GM19397 (cell line): Measurements from ENCODE around the gene KRTCAP2.
"Not testable (repeated sequence)": the region's sequence is repeated elsewhere in the genome, so short reads cannot be mapped to it uniquely, and the experiment has no call there.

Source experiments
- ATAC-seq: cut with Tn5 transposase; IDR thresholded peaks from one replicate; pipeline ENCODE4 v1.9.1; 2021; ENCODE audit warnings: mild to moderate bottlenecking, moderate library complexity; ENCODE audit not compliant: unreplicated experiment

The KRTCAP2 gene

GRCh38 chr1:155172732-155173477, at the start of gene KRTCAP2:
TSS of gene KRTCAP2 (minus strand) at chr1:155173304. CDS start at chr1:155173224, 80 bp downstream.
- peak; percentile 78 for ATAC-seq

GRCh38 chr1:155220211-155220965, 47.3 kb upstream of the KRTCAP2 start:
- ATAC-seq: not testable (repeated sequence)

- no peak for ATAC-seq
These were observed 46.5 kb upstream of the KRTCAP2 start for GRCh38 chr1:155219592-155220031.

- ATAC-seq: no peak
These were observed 45.9 kb upstream of the KRTCAP2 start for GRCh38 chr1:155218854-155219591.

- ATAC-seq: not testable (repeated sequence)
These were observed 41.6 kb upstream of the KRTCAP2 start for GRCh38 chr1:155214702-155215101.

- ATAC-seq: not testable (repeated sequence)
These were observed 38.9 kb upstream of the KRTCAP2 start for GRCh38 chr1:155212051-155212440.

- ATAC-seq: not testable (repeated sequence)
These were observed 38.4 kb upstream of the KRTCAP2 start for GRCh38 chr1:155211381-155212050.

GRCh38 chr1:155210314-155211104, 37.4 kb upstream of the KRTCAP2 start:
- no peak for ATAC-seq

- no peak for ATAC-seq
These were observed 36.2 kb upstream of the KRTCAP2 start for GRCh38 chr1:155209312-155209721.

- ATAC-seq: peak; percentile 77
These were observed 35.6 kb upstream of the KRTCAP2 start, which contains the start of gene MTX1 for GRCh38 chr1:155208541-155209311. TSS of gene MTX1 (plus strand) at chr1:155208695. CDS start at chr1:155208805, 110 bp downstream.

- no peak for ATAC-seq
These were observed 34.9 kb upstream of the KRTCAP2 start, which contains the start of gene THBS3 for GRCh38 chr1:155207806-155208540. TSS of gene THBS3 (minus strand) at chr1:155207897. CDS start at chr1:155207876, 21 bp downstream.

- no peak for ATAC-seq
These were observed 34.0 kb upstream of the KRTCAP2 start for GRCh38 chr1:155206891-155207805.

- ATAC-seq: no peak
These were observed 33.0 kb upstream of the KRTCAP2 start for GRCh38 chr1:155205969-155206593.

GRCh38 chr1:155205035-155205434, 31.9 kb upstream of the KRTCAP2 start:
- no peak for ATAC-seq

GRCh38 chr1:155202731-155203515, 29.8 kb upstream of the KRTCAP2 start:
- ATAC-seq: no peak

GRCh38 chr1:155202198-155202597, 29.1 kb upstream of the KRTCAP2 start:
- no peak for ATAC-seq
